ENCODE data around the gene ETV3. TPM values are rescaled to one million over a fixed set of nuclear protein-coding genes. Genes with fewer than 3 reads are reported as not detected.

ETV3 gene
- total and polyA plus RNA-seq, 2 of the 4 experiments (the other 2 are of a cell fraction): 6.4 to 14.7 TPM

GRCh38 chr1:157116737-157117103 lies 21.5 kb downstream of the ETV3 start:
- no peaks in the 10 kb centered on the region for H3K36me3 ChIP-seq (ENCODE audit: control insufficient read depth, insufficient read depth, low read length)
- H3K4ac ChIP-seq (ENCODE audit: low read depth, low read length): no peak overlapping the region
- H3K79me1 ChIP-seq (ENCODE audit: low read depth in 1 of 2, low read length in 2 of 2): no peaks in the 10 kb centered on the region
- H3K4me3 ChIP-seq (ENCODE audit: insufficient read depth, low read depth, low read length): no peak overlapping the region
- H3K18ac ChIP-seq (ENCODE audit: low read depth, low read length): no peak overlapping the region
- no peak overlapping the region for H2BK5ac ChIP-seq (ENCODE audit: low read depth, low read length, poor library complexity, severe bottlenecking)
- DNase-seq (no peak), ATAC-seq (ENCODE audit: low read depth) (no peak)
- in situ Hi-C loops (cut with MboI; ENCODE audit: low sequenced_read_pairs): no loop called here
- H2AK9ac ChIP-seq (replicated peaks; ENCODE audit: low read depth, low read length, poor library complexity): no peak overlapping the region
- intact Hi-C loops (cut with micrococcal nuclease): no loop called here
- H4K8ac ChIP-seq (ENCODE audit: low read depth in 2 of 2, low read length in 2 of 2): no peak overlapping the region
- H3K4me1 ChIP-seq (ENCODE audit: control insufficient read depth, insufficient read depth, low read length): no peaks in the 10 kb centered on the region
- no peak overlapping the region for H3K9ac ChIP-seq (ENCODE audit: low read depth, low read length)
- H4K20me1 ChIP-seq (ENCODE audit: insufficient read depth, low read length): no peaks in the 10 kb centered on the region
- H2BK20ac ChIP-seq (ENCODE audit: low read depth, low read length): no peak overlapping the region
- H2BK15ac ChIP-seq (ENCODE audit: low read depth, low read length): no peak overlapping the region
- H2AK5ac ChIP-seq (ENCODE audit: low read depth, low read length): no peak overlapping the region
- CTCF ChIA-PET: no interaction called here
- 0 out of 2 replicates have a peak, but pooled peaks cover 6% of the 10 kb centered on the region for H3K9me1 ChIP-seq (ENCODE audit: insufficient read depth, low read length)
- no peak overlapping the region for H2AFZ ChIP-seq (replicated peaks; ENCODE audit: low read length, poor library complexity)
- H3K27me3 ChIP-seq (ENCODE audit: control insufficient read depth, insufficient read depth, low read length): peaks cover 16% of the 10 kb centered on the region
- no peak overlapping the region for H3K27ac ChIP-seq (ENCODE audit: insufficient read depth, low read length)
- H3K4me2 ChIP-seq (ENCODE audit: low read depth, low read length): no peak overlapping the region
- H2BK120ac ChIP-seq (ENCODE audit: low read depth, low read length): no peak overlapping the region
- no peak overlapping the region for H3K14ac ChIP-seq (replicated peaks; ENCODE audit: low read depth, low read length)
- POLR2A ChIA-PET (ENCODE audit: unreplicated experiment): no interaction called here
- H3K23ac ChIP-seq (ENCODE audit: low read depth, low read length): no peak overlapping the region
- H4K91ac ChIP-seq (ENCODE audit: insufficient read depth, low read depth, low read length): no peak overlapping the region
- dilution Hi-C loops (cut with HindIII; ENCODE audit: low sequenced_read_pairs, unreplicated experiment): no loop called here
- no peak overlapping the region for H3K56ac ChIP-seq (ENCODE audit: extremely low read depth, insufficient read depth, low read length)
- no TSS peak for BruUV-seq (replicated peaks)
- no peak overlapping the region for H4K5ac ChIP-seq (ENCODE audit: low read depth, low read length)
- TF ChIP-seq MAFK (IDR thresholded peaks at IDR 0.05; ENCODE audit: low read depth, low read length) (no peak), RCOR1 (IDR thresholded peaks at IDR 0.05; ENCODE audit: insufficient replicate concordance, low read length) (no peak), BHLHE40 (IDR thresholded peaks at IDR 0.05; ENCODE audit: low read depth, low read length) (no peak), NFE2L2 (IDR thresholded peaks at IDR 0.05; ENCODE audit: low read depth, low read length) (no peak), FOS (IDR thresholded peaks at IDR 0.05; ENCODE audit: low read depth, low read length) (no peak), MXI1 (IDR thresholded peaks at IDR 0.05; ENCODE audit: borderline replicate concordance, low read depth, low read length) (no peak), POLR2A (IDR thresholded peaks at IDR 0.05; ENCODE audit: low read depth, low read length) (no peak), CHD1 (IDR thresholded peaks at IDR 0.05; ENCODE audit: low read depth, low read length) (no peak), ELK1 (IDR thresholded peaks at IDR 0.05; ENCODE audit: borderline replicate concordance, low read depth, low read length) (no peak), MAZ (IDR thresholded peaks at IDR 0.05; ENCODE audit: borderline replicate concordance, low read depth, low read length) (no peak), SMC3 (IDR thresholded peaks at IDR 0.05; ENCODE audit: low read depth, low read length) (no peak), RAD21 (IDR thresholded peaks at IDR 0.05; ENCODE audit: low read length) (no peak), CEBPB (IDR thresholded peaks at IDR 0.05; ENCODE audit: low read depth, low read length) (no peak)
- no peaks in the 10 kb centered on the region for H3K9me3 ChIP-seq (ENCODE audit: control insufficient read depth, insufficient read depth, low read length)
